HT1080 (cell line): ENCODE measurements around the gene ELMOD3. TPM values are rescaled to one million over a fixed set of nuclear protein-coding genes. Genes with fewer than 3 reads are reported as not detected.
"Not testable (repeated sequence)": the region's sequence is repeated elsewhere in the genome, so short reads cannot be mapped to it uniquely, and the experiment has no call there.

Experiments
- DNase-seq: peaks from one replicate; pipeline ENCODE4 v3.0.0-alpha.2; 2015; ENCODE audit warnings: low read depth
- small RNA-seq: library from RNA; depleted of rRNA; stranded (forward); fragments of <200 nt; gene quantifications from one replicate; pipeline ENCODE3, GENCODE V24; 2014
- total RNA-seq: library from RNA; depleted of rRNA; stranded (reverse); fragments of >200 nt; shearing (Covaris generic); gene quantifications from 2 replicates; pipeline ENCODE4 v1.2.3, GENCODE V29; 2014; rRNA removed

Gene ELMOD3
- total RNA-seq, 1 experiment from 2014 or later = 11.4 TPM

GRCh38 chr2:85439569-85439968, 85.0 kb downstream of the ELMOD3 start:
- DNase-seq = not testable (repeated sequence)

- no peak for DNase-seq
These were observed 85.4 kb downstream of the ELMOD3 start for GRCh38 chr2:85439986-85440385.

GRCh38 chr2:85440729-85441128, 86.2 kb downstream of the ELMOD3 start:
- DNase-seq = no peak

Small RNAs within 50 kb of the gene (small RNA-seq; reads per million reads assigned to genes)
- gene AC062037.1 (not detected), gene AC062037.2 (not detected), gene RF00019 (not detected), gene RN7SL113P (not detected)

Other genes starting within 250 kb of the ELMOD3 start
- 0.10 and 0.16 TPM in 2 replicates for gene TCF7L1, start 221.4 kb upstream of the ELMOD3 start, total RNA-seq
- 64.2 and 73.7 TPM in 2 replicates for gene TGOLN2, start 26.8 kb upstream of the ELMOD3 start, total RNA-seq
- 26.9 and 27.3 TPM in 2 replicates for gene RETSAT, start 241 bp upstream of the ELMOD3 start, total RNA-seq
- 349 and 399 TPM in 2 replicates for gene CAPG, start 55.6 kb downstream of the ELMOD3 start, total RNA-seq
- gene SH2D6, start 63.9 kb downstream of the ELMOD3 start, total RNA-seq = 0.26 TPM in 1 of 2 replicates, not detected in the other
- gene MAT2A, start 184.4 kb downstream of the ELMOD3 start, total RNA-seq = 82.1 and 140 TPM in 2 replicates
- gene GGCX, start 206.7 kb downstream of the ELMOD3 start, total RNA-seq = 37.8 and 41.9 TPM in 2 replicates
- gene VAMP8, start 222.8 kb downstream of the ELMOD3 start, total RNA-seq = 2.6 and 5.1 TPM in 2 replicates
- not detected in 2 replicates for gene VAMP5, start 229.7 kb downstream of the ELMOD3 start, total RNA-seq
- gene RNF181, start 241.0 kb downstream of the ELMOD3 start, total RNA-seq = 192 and 302 TPM in 2 replicates
- 7.0 and 9.7 TPM in 2 replicates for gene TMEM150A, start 247.9 kb downstream of the ELMOD3 start, total RNA-seq